CD8-positive, alpha-beta memory T cell (primary cell): ENCODE results near the gene MYO18A. TPM values are rescaled to one million over a fixed set of nuclear protein-coding genes. Genes with fewer than 3 reads are reported as not detected.

Source experiments
- CTCF ChIA-PET: fragments of 350-600 bp; sonication (Branson Sonifier 250); formaldehyde crosslinking; loops from one replicate; lab custom pipeline; 2021; ENCODE audit warnings: antibody characterized with exemption; lab: Charles Lee
- POLR2A ChIA-PET: fragments of 350-600 bp; sonication (Branson Sonifier 250); formaldehyde crosslinking; loops from one replicate; lab custom pipeline; 2021; ENCODE audit warnings: antibody characterized with exemption; lab: Charles Lee
- DNase-seq, 5 donors: peaks; one replicate each; pipeline versions ENCODE4 v3.0.0 to v3.0.0-alpha.2; 2020 to 2022; ENCODE audit warnings: mixed read lengths in 1 of 5
- H3K27ac ChIP-seq: one replicate; pipeline ENCODE4 v1.7.0; 2013; ENCODE audit warnings: low read depth, mild to moderate bottlenecking, low read length, moderate library complexity
- H3K27me3 ChIP-seq: 2 replicates; pipeline ENCODE4 v1.7.0; 2013; ENCODE audit warnings: low read length, mild to moderate bottlenecking; ENCODE audit not compliant: insufficient read depth, poor library complexity, severe bottlenecking
- H3K36me3 ChIP-seq: 2 replicates; pipeline ENCODE4 v1.7.0; 2013; ENCODE audit warnings: mild to moderate bottlenecking, low read length, moderate library complexity; ENCODE audit not compliant: insufficient read depth
- H3K4me1 ChIP-seq: 2 replicates; pipeline ENCODE4 v1.7.0; 2013; ENCODE audit warnings: mild to moderate bottlenecking, low read length, moderate library complexity; ENCODE audit not compliant: insufficient read depth
- H3K4me3 ChIP-seq: 2 replicates; pipeline ENCODE4 v1.7.0; 2013; ENCODE audit warnings: mild to moderate bottlenecking, low read length
- H3K9me3 ChIP-seq: 2 replicates; pipeline ENCODE4 v1.7.0; 2013; ENCODE audit warnings: mild to moderate bottlenecking, low read length
- H3K27ac Mint-ChIP-seq, 8 donors: one replicate each; pipeline ENCODE4 v1.8.0; 2020 to 2021; ENCODE audit warnings: mixed read lengths in 8 of 8, mild to moderate bottlenecking in 6 of 8, inconsistent platforms in 3 of 8, moderate library complexity in 3 of 8
- H3K27me3 Mint-ChIP-seq, 2 donors: one replicate each; pipeline ENCODE4 v1.8.0; 2020 to 2021; ENCODE audit warnings: mixed read lengths in 2 of 2, mild to moderate bottlenecking in 1 of 2, moderate library complexity in 1 of 2
- H3K36me3 Mint-ChIP-seq, 3 donors: one replicate each; pipeline ENCODE4 v1.8.0; 2020 to 2021; ENCODE audit warnings: mixed read lengths in 3 of 3, inconsistent platforms in 1 of 3, mild to moderate bottlenecking in 1 of 3
- H3K4me1 Mint-ChIP-seq, 3 donors: one replicate each; pipeline ENCODE4 v1.8.0; 2020 to 2021; ENCODE audit warnings: mixed read lengths in 3 of 3, inconsistent platforms in 1 of 3, mild to moderate bottlenecking in 1 of 3
- H3K4me3 Mint-ChIP-seq, 7 donors: one replicate each; pipeline ENCODE4 v1.8.0; 2020 to 2021; ENCODE audit warnings: mixed read lengths in 7 of 7, mild to moderate bottlenecking in 6 of 7, moderate library complexity in 4 of 7, inconsistent platforms in 2 of 7
- H3K9me3 Mint-ChIP-seq, 5 donors: one replicate each; pipeline ENCODE4 v1.8.0; 2020 to 2022; ENCODE audit warnings: mixed read lengths in 5 of 5, mild to moderate bottlenecking in 3 of 5, moderate library complexity in 2 of 5, inconsistent platforms in 1 of 5
- polyA plus RNA-seq: library from polyadenylated mRNA; unstranded; fragments of 300-500 nt; fragmentation: Illumina TruSeq; gene quantifications from one replicate; pipeline ENCODE4 v1.2.3, GENCODE V29; 2021
- total RNA-seq, 2 experiments: library from RNA; stranded (reverse); gene quantifications; one replicate each; pipeline ENCODE4 v1.2.3, GENCODE V29; 2021

The MYO18A gene
- total and polyA plus RNA-seq, 3 experiments from 2014 or later, result 34.0 to 39.7 (median 39.7) TPM

GRCh38 chr17:29119265-29119664, 60.9 kb downstream of the MYO18A start:
- POLR2A ChIA-PET, result no interaction called here
- H3K27ac ChIP-seq, result no peak overlapping the region
- no peaks in the 10 kb centered on the region for H3K27me3 Mint-ChIP-seq
- H3K4me3 Mint-ChIP-seq, result no peak overlapping the region
- peak overlapping the region in 2 of 8 donors; percentile 3 to 38 for H3K27ac Mint-ChIP-seq
- no peak for DNase-seq
- peaks cover 45% of the 10 kb centered on the region for H3K36me3 ChIP-seq
- H3K27me3 ChIP-seq, result no peaks in the 10 kb centered on the region
- peaks cover 0 to 62% (median 4%) of the 10 kb centered on the region in 3 donors for H3K36me3 Mint-ChIP-seq
- H3K4me1 Mint-ChIP-seq, result peaks cover 4 to 12% (median 8%) of the 10 kb centered on the region in 3 donors
- CTCF ChIA-PET, result interaction anchor here (0.7 to 7.6 kb wide), 5 partner anchors 12 to 167 kb away, joined by 5 to 136 read pairs (median 23); partner anchors contain the start of gene MYO18A
- H3K4me1 ChIP-seq, result no peaks in the 10 kb centered on the region
- H3K4me3 ChIP-seq, result no peak overlapping the region
- no peaks in the 10 kb centered on the region for H3K9me3 ChIP-seq
- H3K9me3 Mint-ChIP-seq, result no peaks in the 10 kb centered on the region

GRCh38 chr17:29116804-29117753, 63.1 kb downstream of the MYO18A start:
- CTCF ChIA-PET, result interaction anchor here (0.6 to 7.6 kb wide), 55 partner anchors 8 to 472 kb away, joined by 3 to 136 read pairs (median 5); partner anchors contain the start of genes BLTP2, MYO18A and TLCD1
- peaks cover 4 to 8% (median 7%) of the 10 kb centered on the region in 3 donors for H3K4me1 Mint-ChIP-seq
- POLR2A ChIA-PET, result interaction anchor here (2.1 kb wide), 1 partner anchor 152 kb away, joined by 12 read pairs; no protein-coding TSS in a partner anchor
- peaks cover 61% of the 10 kb centered on the region for H3K36me3 ChIP-seq
- peak; percentile 60 to 86 (median 73) for DNase-seq
- no peak overlapping the region for H3K4me3 Mint-ChIP-seq
- H3K36me3 Mint-ChIP-seq, result peaks cover 0 to 76% (median 7%) of the 10 kb centered on the region in 3 donors
- H3K4me1 ChIP-seq, result no peaks in the 10 kb centered on the region
- H3K27ac Mint-ChIP-seq, result peak overlapping the region in 4 of 8 donors; percentile 32 to 89 (median 68)
- no peaks in the 10 kb centered on the region for H3K9me3 ChIP-seq
- no peaks in the 10 kb centered on the region for H3K27me3 Mint-ChIP-seq
- H3K27ac ChIP-seq, result no peak overlapping the region
- H3K4me3 ChIP-seq, result no peak overlapping the region
- no peaks in the 10 kb centered on the region for H3K9me3 Mint-ChIP-seq
- H3K27me3 ChIP-seq, result no peaks in the 10 kb centered on the region

- DNase-seq, result peak in 1 of 5 donors; percentile 19
- ChIA-PET CTCF (interaction anchor here (0.8 to 7.6 kb wide), 50 partner anchors 7 to 469 kb away, joined by 3 to 136 read pairs (median 5); partner anchors contain the start of genes MYO18A and TLCD1), POLR2A (interaction anchor here (2.1 kb wide), 1 partner anchor 151 kb away, joined by 12 read pairs; no protein-coding TSS in a partner anchor)
- H3K36me3 ChIP-seq, result peaks cover 61% of the 10 kb centered on the region
- H3K27ac ChIP-seq, result no peak overlapping the region
- Mint-ChIP-seq H3K27me3 (no peaks in the 10 kb centered on the region), H3K4me3 (no peak overlapping the region), H3K4me1 (peaks cover 4 to 8% (median 7%) of the 10 kb centered on the region in 3 donors), H3K36me3 (peaks cover 0 to 77% (median 7%) of the 10 kb centered on the region in 3 donors), H3K9me3 (no peaks in the 10 kb centered on the region), H3K27ac (peak overlapping the region in 1 of 8 donors; percentile 50)
- no peaks in the 10 kb centered on the region for H3K9me3 ChIP-seq
- no peaks in the 10 kb centered on the region for H3K27me3 ChIP-seq
- no peak overlapping the region for H3K4me3 ChIP-seq
- H3K4me1 ChIP-seq, result no peaks in the 10 kb centered on the region
These were observed 64.0 kb downstream of the MYO18A start for GRCh38 chr17:29115961-29116803.

- Histone ChIP-seq H3K4me1 (no peaks in the 10 kb centered on the region), H3K9me3 (no peaks in the 10 kb centered on the region), H3K27ac (no peak overlapping the region), H3K36me3 (peaks cover 57% of the 10 kb centered on the region), H3K4me3 (no peak overlapping the region), H3K27me3 (no peaks in the 10 kb centered on the region)
- no peak for DNase-seq
- CTCF ChIA-PET, result interaction anchor here (0.8 to 7.6 kb wide), 19 partner anchors 8 to 388 kb away, joined by 3 to 136 read pairs (median 10); partner anchors contain the start of genes MYO18A and TLCD1
- no peak overlapping the region for H3K27ac Mint-ChIP-seq
- H3K27me3 Mint-ChIP-seq, result no peaks in the 10 kb centered on the region
- no peaks in the 10 kb centered on the region for H3K9me3 Mint-ChIP-seq
- no peak overlapping the region for H3K4me3 Mint-ChIP-seq
- POLR2A ChIA-PET, result no interaction called here
- peaks cover 0 to 77% (median 10%) of the 10 kb centered on the region in 3 donors for H3K36me3 Mint-ChIP-seq
- H3K4me1 Mint-ChIP-seq, result peaks cover 4 to 8% (median 7%) of the 10 kb centered on the region in 3 donors
These were observed 64.8 kb downstream of the MYO18A start for GRCh38 chr17:29115435-29115834.

GRCh38 chr17:29114141-29114540, 66.1 kb downstream of the MYO18A start:
- Mint-ChIP-seq H3K4me1 (peaks cover 4 to 8% (median 7%) of the 10 kb centered on the region in 3 donors), H3K9me3 (no peaks in the 10 kb centered on the region), H3K36me3 (peaks cover 0 to 77% (median 12%) of the 10 kb centered on the region in 3 donors), H3K4me3 (no peak overlapping the region), H3K27ac (peak overlapping the region in 1 of 8 donors; percentile 66), H3K27me3 (no peaks in the 10 kb centered on the region)
- Histone ChIP-seq H3K4me1 (no peaks in the 10 kb centered on the region), H3K27ac (no peak overlapping the region), H3K4me3 (no peak overlapping the region), H3K27me3 (no peaks in the 10 kb centered on the region), H3K9me3 (no peaks in the 10 kb centered on the region), H3K36me3 (peaks cover 52% of the 10 kb centered on the region)
- POLR2A ChIA-PET, result no interaction called here
- CTCF ChIA-PET, result interaction anchor here (1.0 to 4.4 kb wide), 4 partner anchors 9 to 149 kb away, joined by 3 to 67 read pairs (median 8); no protein-coding TSS in a partner anchor
- DNase-seq, result no peak

- POLR2A ChIA-PET, result no interaction called here
- H3K36me3 ChIP-seq, result peaks cover 44% of the 10 kb centered on the region
- Mint-ChIP-seq H3K4me3 (no peak overlapping the region), H3K4me1 (peaks cover 4 to 8% (median 7%) of the 10 kb centered on the region in 3 donors), H3K9me3 (no peaks in the 10 kb centered on the region), H3K27me3 (no peaks in the 10 kb centered on the region), H3K27ac (no peak overlapping the region), H3K36me3 (peaks cover 0 to 77% (median 10%) of the 10 kb centered on the region in 3 donors)
- no peaks in the 10 kb centered on the region for H3K4me1 ChIP-seq
- no peak overlapping the region for H3K27ac ChIP-seq
- CTCF ChIA-PET, result interaction anchor here (1.0 to 4.4 kb wide), 3 partner anchors 10 to 149 kb away, joined by 3 to 67 read pairs (median 14); no protein-coding TSS in a partner anchor
- DNase-seq, result no peak
- no peaks in the 10 kb centered on the region for H3K27me3 ChIP-seq
- no peaks in the 10 kb centered on the region for H3K9me3 ChIP-seq
- H3K4me3 ChIP-seq, result no peak overlapping the region
These were observed 66.9 kb downstream of the MYO18A start for GRCh38 chr17:29113334-29113733.

GRCh38 chr17:29112771-29113295, 67.4 kb downstream of the MYO18A start:
- Mint-ChIP-seq H3K4me3 (no peak overlapping the region), H3K9me3 (no peaks in the 10 kb centered on the region), H3K4me1 (peaks cover 4 to 8% (median 7%) of the 10 kb centered on the region in 3 donors), H3K36me3 (peaks cover 0 to 80% (median 13%) of the 10 kb centered on the region in 3 donors), H3K27ac (no peak overlapping the region), H3K27me3 (no peaks in the 10 kb centered on the region)
- ChIA-PET POLR2A (interaction anchor here (1.4 kb wide), 1 partner anchor 148 kb away, joined by 5 read pairs; no protein-coding TSS in a partner anchor), CTCF (interaction anchor here (0.6 to 4.4 kb wide), 9 partner anchors 11 to 311 kb away, joined by 3 to 67 read pairs (median 6); no protein-coding TSS in a partner anchor)
- Histone ChIP-seq H3K4me1 (no peaks in the 10 kb centered on the region), H3K9me3 (no peaks in the 10 kb centered on the region), H3K27ac (no peak overlapping the region), H3K4me3 (no peak overlapping the region), H3K36me3 (peaks cover 46% of the 10 kb centered on the region), H3K27me3 (no peaks in the 10 kb centered on the region)
- DNase-seq, result no peak
